G401.6 (cell line): ENCODE data around the gene GDPD5.

ENCODE experiments used
- FAIRE-seq: peaks from 2 replicates; lab custom pipeline; 2012; peaks lifted over from hg19 to GRCh38; lab: Jason Lieb, UNC

Gene GDPD5

GRCh38 chr11:75557666-75558494 is 32.1 kb upstream of the GDPD5 start:
- FAIRE-seq, result no peak

DNA sequence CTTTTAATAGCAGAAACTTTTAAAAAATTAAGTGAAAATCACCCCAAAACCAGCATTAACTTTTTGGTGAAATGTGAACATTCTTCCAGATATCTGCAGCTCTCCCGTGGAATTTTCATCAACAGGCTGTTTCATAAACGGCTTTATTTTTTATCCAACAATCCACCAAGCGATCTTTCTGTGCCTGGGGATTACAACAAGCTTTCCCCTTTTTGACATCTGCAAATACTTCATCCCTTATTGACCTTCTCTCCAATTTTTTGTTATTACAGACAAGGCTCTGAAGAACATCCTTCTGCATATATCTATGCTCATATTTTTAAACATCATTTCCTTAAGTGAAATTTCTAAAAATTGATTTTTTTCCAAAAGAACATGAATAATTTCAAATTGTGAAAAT is 30.5 kb upstream of the GDPD5 start:
- FAIRE-seq, result no peak

GRCh38 chr11:75555079-75555811 is 29.5 kb upstream of the GDPD5 start:
- FAIRE-seq, result no peak

DNA sequence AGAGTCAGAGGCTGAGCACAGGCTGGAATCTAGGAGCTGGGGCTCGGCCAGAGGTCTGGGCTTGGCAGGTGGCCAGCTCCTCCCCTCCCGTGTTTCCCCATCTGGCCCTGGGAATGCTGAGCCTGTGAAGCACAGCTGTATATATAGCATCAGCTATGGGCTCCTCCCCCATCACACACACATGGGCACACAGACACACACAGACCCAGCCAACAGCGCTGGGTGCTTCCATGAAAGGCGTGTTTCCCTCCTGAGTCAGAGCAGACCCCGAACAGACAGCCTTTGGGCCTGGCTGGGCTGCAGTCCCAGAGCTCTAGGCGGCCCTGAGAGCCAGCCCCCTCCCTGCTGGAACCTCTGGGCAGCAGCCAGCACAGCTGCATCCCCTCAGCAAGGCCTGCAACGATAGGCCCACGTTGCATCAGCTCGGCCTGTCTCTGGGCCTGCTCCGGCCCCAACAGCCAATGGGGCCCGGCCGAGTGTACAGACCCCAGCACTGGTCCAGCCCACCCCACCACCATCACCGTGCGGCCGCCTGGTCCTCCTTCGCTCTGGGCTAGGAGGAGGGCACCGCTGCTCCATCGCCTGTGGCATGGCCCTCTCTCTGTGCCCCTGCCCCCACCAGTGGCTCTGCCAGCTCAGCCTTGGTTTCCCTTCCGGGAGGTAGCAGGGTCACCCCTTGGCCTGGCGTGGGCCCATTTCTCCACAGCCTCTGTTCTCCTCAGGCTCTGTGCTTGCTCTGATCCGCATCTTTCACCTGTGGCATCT is 28.7 kb upstream of the GDPD5 start:
- FAIRE-seq, result no peak

DNA sequence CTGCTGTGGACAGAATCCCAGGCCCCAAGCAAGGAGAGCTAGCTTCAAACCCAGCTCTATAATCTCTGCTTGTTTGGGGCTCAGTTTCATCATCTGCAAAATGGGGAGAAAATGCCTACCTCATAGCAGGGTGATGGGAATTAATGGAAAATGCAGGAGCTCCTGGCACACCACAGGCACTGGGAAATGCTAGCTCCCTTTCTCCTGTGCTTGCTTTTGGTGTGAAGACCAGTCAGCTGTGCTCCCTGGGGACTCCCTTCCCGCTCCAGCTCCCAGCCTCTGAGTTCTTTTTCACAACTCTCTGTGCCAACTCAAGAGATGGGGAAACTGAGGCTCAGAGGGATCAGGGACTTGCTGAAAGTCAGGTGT is 28.1 kb upstream of the GDPD5 start:
- FAIRE-seq, result no peak

- no peak for FAIRE-seq
Observed at GRCh38 chr11:75553182-75553581, 27.4 kb upstream of the GDPD5 start.

DNA sequence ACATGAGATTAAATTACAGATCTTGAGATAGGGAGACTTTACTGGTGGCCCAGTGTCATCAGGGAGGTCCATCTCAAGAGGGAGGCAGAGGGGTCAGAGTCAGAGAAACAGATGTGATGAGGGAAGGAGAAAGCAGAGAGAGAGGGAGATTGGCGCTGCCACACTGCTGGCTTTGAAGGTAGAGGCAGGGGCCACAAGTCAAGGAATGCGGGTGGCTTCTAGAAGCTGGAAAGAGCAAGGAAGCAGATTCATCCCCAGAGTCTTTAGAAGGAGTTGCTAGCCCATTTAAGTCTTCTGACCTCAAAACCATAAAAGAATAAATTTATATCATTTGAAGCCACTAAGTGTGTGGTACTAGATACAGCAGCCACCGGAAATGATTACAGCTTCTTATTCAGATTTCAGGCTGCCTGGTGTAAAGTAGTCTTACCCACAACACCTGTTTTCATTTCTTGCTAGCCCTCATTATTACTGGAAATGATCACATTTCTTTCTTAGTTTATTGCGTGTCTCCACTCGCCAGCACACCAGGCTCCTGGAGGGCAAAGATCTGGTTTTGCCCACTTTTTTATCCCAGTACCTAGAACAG is 23.7 kb upstream of the GDPD5 start:
- FAIRE-seq, result no peak

- FAIRE-seq, result no peak
Observed at GRCh38 chr11:75548595-75549272, 23.0 kb upstream of the GDPD5 start.

- FAIRE-seq, result no peak
Observed at GRCh38 chr11:75547617-75548058, 21.9 kb upstream of the GDPD5 start.

DNA sequence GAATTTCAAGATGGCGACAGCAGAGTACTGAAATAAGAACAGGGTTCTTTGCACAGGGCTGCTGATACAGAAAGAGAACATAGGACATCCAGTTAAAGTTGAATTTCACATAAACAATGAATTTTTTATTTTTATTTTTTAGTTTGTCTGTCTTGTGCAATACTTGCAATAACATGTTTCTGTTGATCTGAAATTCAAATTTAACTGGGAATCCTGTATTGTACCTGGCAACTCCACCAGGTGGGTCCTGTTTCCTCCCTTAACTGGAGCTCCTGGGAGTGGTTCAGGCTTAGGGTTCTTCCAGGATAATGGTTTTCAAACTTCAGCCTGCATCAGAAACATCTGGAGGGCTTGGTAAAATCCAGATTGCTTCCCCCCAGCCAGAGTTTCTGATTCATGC is 21.4 kb upstream of the GDPD5 start:
- FAIRE-seq, result no peak

- no peak for FAIRE-seq
Observed at GRCh38 chr11:75543806-75544205, 18.1 kb upstream of the GDPD5 start.

DNA sequence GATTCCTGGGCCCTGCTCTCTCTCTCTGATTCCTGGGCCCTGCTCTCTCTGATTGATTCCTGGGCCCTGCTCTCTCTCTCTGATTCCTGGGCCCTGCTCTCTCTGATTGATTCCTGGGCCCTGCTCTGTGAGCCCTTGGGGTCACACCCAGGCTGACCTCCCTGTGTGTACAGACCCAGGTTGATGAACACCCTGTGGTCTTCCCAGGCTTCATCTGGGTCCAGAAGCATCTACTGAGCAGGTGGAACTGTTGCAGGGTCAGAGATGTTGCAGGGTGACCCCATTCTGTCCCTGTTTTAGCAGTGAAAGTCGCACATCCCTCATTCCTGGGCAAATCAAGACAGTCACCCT is 16.3 kb upstream of the GDPD5 start:
- FAIRE-seq, result no peak

DNA sequence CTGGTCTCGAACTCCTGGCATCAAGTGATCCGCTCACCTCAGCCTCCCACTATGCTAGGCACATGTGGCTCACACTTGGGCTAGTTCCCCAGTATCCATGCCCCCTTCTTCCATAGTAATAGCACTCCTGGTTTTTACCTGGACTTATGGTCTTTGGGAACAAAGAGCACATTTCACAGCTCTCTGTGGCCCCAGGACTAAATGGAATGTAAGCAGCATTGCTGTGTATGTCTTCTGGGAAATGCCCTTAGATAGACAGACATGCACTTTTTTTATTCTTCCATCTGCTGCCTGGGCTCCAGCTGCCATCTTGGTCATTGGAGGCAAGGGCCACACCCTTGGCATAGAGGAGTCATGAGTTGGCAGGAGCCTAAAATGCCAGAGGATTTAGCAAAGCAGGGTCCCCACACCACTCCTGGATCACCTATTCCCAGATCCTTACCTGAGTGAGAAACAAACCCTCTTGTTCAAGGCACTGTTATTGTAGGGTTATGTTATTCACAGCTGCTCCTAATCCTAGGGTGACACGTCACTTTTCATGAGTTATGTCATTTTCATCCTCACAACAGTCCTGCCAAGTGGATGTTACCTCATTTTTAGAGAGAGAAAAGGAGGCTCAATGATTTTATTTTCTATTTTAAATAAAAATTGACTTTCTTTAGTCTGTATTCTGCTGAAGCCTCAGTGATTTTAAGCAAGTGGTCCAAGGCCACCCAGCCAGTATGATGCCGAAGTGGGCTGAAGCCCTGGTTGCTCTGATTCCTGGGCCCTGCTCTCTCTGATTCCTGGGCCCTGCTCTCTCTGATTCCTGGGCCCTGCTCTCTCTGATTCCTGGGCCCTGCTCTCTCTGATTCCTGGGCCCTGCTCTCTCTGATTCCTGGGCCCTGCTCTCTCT is 15.7 kb upstream of the GDPD5 start:
- no peak for FAIRE-seq

GRCh38 chr11:75539459-75540334 is 14.0 kb upstream of the GDPD5 start:
- FAIRE-seq, result no peak

- no peak for FAIRE-seq
Observed at GRCh38 chr11:75538150-75538942, 12.6 kb upstream of the GDPD5 start.

DNA sequence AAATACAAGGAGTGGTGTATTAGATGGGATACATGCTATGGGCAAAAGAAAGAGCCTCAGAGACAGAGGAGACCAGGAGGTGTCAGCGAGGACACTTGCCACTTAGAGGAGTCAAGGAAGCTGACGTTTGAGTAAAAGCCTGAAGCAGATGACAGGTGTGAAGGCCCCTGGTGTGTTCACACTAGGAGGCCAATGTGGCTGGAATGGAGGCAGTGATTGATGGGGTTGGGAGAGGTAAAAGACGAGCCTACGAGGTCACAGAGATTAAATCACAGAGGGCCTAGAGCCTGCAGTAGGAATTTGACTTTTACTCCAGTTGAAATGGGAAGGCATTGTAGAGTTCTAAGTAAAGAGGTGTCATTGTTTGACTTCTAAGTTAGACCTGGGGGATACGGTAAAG is 12.0 kb upstream of the GDPD5 start:
- FAIRE-seq, result no peak

DNA sequence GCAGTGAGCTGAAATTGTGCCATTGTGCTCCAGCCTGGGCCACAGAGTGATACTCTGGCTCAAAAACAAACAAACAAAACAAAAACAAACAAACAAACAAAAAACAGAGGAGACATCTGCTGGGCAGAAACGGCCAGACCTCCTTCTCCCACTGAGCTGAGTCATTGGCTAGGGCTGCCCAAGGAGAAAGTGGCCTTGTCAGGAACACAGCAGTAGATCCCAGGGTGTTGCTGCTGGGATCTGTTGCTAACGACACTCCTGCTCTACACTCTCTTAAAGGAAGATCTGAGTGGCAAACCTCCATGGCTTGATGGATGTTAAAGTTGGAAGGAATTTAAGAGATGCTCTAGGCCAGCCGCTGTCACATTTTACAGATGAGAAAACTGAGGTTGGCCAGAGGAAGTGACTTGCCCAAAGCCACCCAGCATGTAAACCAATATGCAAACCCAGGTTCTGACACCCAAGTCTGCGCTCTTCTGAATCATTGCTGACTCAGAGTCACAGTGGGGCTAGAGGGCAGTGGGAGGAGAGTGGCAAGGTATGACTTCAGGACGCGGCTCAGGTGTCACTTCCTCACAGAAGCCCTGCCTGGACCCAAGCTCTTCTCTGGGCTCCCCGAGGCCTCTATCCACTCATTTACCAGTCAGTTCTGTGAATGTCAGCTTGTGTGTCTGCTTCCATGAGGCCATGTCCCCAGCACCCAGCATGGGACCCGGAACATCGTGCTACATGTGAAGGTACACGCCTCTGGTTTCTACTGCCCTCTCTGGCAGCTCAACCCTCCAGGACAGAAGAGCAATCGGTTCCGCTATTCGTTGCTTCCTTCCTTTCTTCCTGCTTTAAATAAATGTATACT is 11.3 kb upstream of the GDPD5 start:
- FAIRE-seq, result no peak

GRCh38 chr11:75535071-75535470 is 9.3 kb upstream of the GDPD5 start:
- FAIRE-seq, result no peak
